Stomach (tissue), 4 donors: ENCODE results near the gene SLC25A38.

Experiments
- POLR2A ChIP-seq, 4 donors: fragments of 450-650 bp; IDR thresholded peaks; one replicate each; pipeline ENCODE4 v1.6.1; 2016; ENCODE audit warnings: antibody characterized with exemption in 4 of 4, control low read depth in 2 of 4, mild to moderate bottlenecking in 1 of 4, moderate library complexity in 1 of 4
- POLR2AphosphoS5 ChIP-seq, 3 donors: sonication (generic); formaldehyde crosslinking; IDR thresholded peaks; one replicate each; pipeline ENCODE4 v1.6.1; 2016; ENCODE audit warnings: antibody characterized with exemption in 3 of 3
- TF ChIP-seq, protein P1 (sequence below), 7 experiments: fragments of 450-650 bp in 4 of 7; fragments of 200-600 bp in 3 of 7; sonication (generic) in 3 of 7; IDR thresholded peaks; one replicate each; pipeline ENCODE4 v1.5.1; 2016 to 2019; ENCODE audit warnings: antibody characterized with exemption in 7 of 7, control low read depth in 2 of 7, mild to moderate bottlenecking in 1 of 7

DNA sequence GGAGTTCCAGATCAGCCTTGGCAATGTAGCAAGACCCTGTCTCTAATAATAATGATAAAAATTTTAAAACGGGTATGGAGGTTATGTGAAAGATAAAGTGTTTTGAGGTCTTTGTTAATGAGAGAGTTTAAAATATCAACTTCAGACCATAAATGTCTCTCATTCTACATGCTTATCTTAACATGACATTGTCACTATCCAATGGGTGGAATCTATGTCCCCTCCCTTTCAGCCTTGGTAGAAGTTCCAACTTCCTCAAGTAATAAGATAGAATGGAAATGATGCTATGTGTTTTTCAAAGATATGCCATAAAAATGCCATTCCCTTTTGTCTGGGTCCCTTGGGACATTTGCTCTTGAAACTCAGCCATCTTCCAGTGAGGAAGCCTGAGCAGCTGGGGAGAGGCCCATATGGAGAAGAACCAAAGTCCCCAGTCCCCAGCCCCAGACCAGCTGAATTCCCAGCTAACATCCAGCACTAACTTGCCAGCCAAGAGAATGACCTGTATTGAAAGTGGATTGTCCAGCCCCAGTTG, 40.3 kb downstream of the SLC25A38 start:
- TF ChIP-seq, protein P1, sequence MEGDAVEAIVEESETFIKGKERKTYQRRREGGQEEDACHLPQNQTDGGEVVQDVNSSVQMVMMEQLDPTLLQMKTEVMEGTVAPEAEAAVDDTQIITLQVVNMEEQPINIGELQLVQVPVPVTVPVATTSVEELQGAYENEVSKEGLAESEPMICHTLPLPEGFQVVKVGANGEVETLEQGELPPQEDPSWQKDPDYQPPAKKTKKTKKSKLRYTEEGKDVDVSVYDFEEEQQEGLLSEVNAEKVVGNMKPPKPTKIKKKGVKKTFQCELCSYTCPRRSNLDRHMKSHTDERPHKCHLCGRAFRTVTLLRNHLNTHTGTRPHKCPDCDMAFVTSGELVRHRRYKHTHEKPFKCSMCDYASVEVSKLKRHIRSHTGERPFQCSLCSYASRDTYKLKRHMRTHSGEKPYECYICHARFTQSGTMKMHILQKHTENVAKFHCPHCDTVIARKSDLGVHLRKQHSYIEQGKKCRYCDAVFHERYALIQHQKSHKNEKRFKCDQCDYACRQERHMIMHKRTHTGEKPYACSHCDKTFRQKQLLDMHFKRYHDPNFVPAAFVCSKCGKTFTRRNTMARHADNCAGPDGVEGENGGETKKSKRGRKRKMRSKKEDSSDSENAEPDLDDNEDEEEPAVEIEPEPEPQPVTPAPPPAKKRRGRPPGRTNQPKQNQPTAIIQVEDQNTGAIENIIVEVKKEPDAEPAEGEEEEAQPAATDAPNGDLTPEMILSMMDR (IDR thresholded peaks at IDR 0.05): no peak
- TF ChIP-seq POLR2A (IDR thresholded peaks at IDR 0.05): no peak
- no peak for TF ChIP-seq POLR2AphosphoS5 (IDR thresholded peaks at IDR 0.05)
